ENCODE data around the gene ALG1. TPM values are rescaled to one million over a fixed set of nuclear protein-coding genes. Genes with fewer than 3 reads are reported as not detected.
"Not testable (repeated sequence)": the region's sequence is repeated elsewhere in the genome, so short reads cannot be mapped to it uniquely, and the experiment has no call there.

The ALG1 gene
- total RNA-seq, 6 experiments from 2014 or later = 43.5 to 51.3 (median 47.4) TPM

DNA sequence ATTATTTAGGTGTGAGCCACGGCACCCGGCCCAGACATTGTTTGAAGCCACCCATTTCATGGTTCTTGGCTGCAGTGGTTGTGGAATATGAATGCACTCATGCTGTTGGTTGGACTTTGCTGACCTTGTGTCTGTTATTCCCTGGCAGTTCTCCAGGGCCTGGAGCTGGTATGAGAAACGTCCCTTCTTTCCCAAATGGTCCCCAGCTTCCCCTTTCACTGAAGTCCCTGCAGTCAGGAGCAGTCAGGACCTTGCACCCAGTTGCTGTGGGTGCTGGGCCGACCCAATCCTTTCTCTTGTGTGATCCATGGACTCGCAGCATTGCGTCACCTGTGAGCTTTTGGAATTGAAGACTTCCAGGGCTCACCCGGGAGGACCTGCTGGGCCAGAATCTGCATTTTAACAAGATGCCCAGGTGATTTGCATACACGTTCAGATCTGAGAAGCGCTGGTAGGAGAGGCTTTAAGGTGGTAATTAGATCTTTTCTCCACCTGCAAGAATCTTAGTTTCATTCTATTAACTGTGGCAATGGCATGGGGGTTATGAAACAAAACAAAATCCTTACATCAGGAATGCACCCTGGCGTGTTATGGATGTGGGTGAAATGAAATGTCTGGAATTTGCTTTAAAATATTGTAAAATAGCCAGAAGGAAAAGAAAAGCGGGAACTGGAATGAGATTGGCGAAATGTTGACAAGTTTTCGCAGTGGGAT lies 63.3 kb downstream of the ALG1 start:
- not testable (repeated sequence) for DNase-seq; H3K27ac Mint-ChIP-seq; H3K36me3 Mint-ChIP-seq (ENCODE audit: low read depth); H3K9me3 Mint-ChIP-seq; H3K4me3 Mint-ChIP-seq; H3K4me1 Mint-ChIP-seq (ENCODE audit: low read depth)
- peaks cover 13% of the 10 kb centered on the region for H3K27me3 Mint-ChIP-seq (ENCODE audit: insufficient read depth)

Other genes with a start within 250 kb of the ALG1 start
- gene GLYR1, start 224.6 kb upstream of the ALG1 start, total RNA-seq (2021; fragmentation: NEBNext Ultra II Directional; extraction: Animal tissue kit (Norgen Biotek cat#: 25700)) = 10 to 100 TPM; 77.6 to 89.4 (median 81.8) TPM
- gene UBN1, start 224.4 kb upstream of the ALG1 start, total RNA-seq (2021; fragmentation: NEBNext Ultra II Directional; extraction: Animal tissue kit (Norgen Biotek cat#: 25700)) = 10 to 100 TPM; 21.3 to 24.8 (median 22.0) TPM
- gene PPL, start 134.7 kb upstream of the ALG1 start, total RNA-seq (2021; fragmentation: NEBNext Ultra II Directional; extraction: Animal tissue kit (Norgen Biotek cat#: 25700)) = under 1 TPM in 3 of 6 experiments, not detected in 3; 0.02 to 0.06 (median 0.05) TPM
- gene SEC14L5, start 113.5 kb upstream of the ALG1 start, total RNA-seq (2021; fragmentation: NEBNext Ultra II Directional; extraction: Animal tissue kit (Norgen Biotek cat#: 25700)) = not detected
- 10 to 100 TPM; 14.4 to 18.7 (median 16.4) TPM for gene NAGPA, start 37.9 kb upstream of the ALG1 start, total RNA-seq (2021; fragmentation: NEBNext Ultra II Directional; extraction: Animal tissue kit (Norgen Biotek cat#: 25700))
- not detected for gene C16orf89, start 5.9 kb upstream of the ALG1 start, total RNA-seq (2021; fragmentation: NEBNext Ultra II Directional; extraction: Animal tissue kit (Norgen Biotek cat#: 25700))
- gene EEF2KMT, start 26.0 kb downstream of the ALG1 start, total RNA-seq (2021; fragmentation: NEBNext Ultra II Directional; extraction: Animal tissue kit (Norgen Biotek cat#: 25700)) = 10 to 100 TPM; 13.7 to 20.1 (median 15.9) TPM

All from HFFc6 (cell line).